ENCODE data around the gene RMDN3. TPM values are rescaled to one million over a fixed set of nuclear protein-coding genes. Genes with fewer than 3 reads are reported as not detected.
A peak's percentile ranks its signal among the peaks of the same experiment; 100 is the strongest.

RMDN3 gene
- total RNA-seq, 4 donors from 2014 or later, result 26.7 to 41.1 (median 39.1) TPM

DNA sequence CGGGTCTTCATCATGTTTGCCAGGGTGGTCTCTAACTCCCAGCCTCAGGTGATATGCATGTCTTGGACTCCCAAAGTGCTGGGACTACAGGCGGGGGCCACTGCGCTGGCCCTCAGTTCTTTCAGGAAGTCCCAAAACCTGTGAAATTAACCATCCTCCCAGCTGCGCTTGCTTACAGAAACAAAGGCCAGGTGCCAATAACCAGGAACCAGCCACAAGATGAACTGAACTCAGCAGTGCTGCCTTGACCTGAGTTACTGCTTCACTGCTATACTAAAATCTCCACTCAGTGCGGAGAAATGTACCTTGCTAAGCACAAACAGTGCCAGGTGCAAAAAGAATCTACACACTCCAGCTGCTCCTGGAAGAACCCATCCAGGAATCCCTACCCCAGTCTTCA is 4.9 kb upstream of the RMDN3 start:
- Histone ChIP-seq H3K4me3 (no peak overlapping the region), H3K9me3 (no peaks in the 10 kb centered on the region), H3K27me3 (no peaks in the 10 kb centered on the region), H3K27ac (no peak overlapping the region), H3K4me1 (peaks cover 0 to 27% (median 18%) of the 10 kb centered on the region in 4 donors), H3K36me3 (no peaks in the 10 kb centered on the region)
- whole genome bisulfite sequencing, 2 donors, result 87 to 93% methylated on average over 5 of the region's 5 CpGs
- no peak for DNase-seq (ENCODE audit: low spot score in 2 of 2)
- TF ChIP-seq, protein P1, sequence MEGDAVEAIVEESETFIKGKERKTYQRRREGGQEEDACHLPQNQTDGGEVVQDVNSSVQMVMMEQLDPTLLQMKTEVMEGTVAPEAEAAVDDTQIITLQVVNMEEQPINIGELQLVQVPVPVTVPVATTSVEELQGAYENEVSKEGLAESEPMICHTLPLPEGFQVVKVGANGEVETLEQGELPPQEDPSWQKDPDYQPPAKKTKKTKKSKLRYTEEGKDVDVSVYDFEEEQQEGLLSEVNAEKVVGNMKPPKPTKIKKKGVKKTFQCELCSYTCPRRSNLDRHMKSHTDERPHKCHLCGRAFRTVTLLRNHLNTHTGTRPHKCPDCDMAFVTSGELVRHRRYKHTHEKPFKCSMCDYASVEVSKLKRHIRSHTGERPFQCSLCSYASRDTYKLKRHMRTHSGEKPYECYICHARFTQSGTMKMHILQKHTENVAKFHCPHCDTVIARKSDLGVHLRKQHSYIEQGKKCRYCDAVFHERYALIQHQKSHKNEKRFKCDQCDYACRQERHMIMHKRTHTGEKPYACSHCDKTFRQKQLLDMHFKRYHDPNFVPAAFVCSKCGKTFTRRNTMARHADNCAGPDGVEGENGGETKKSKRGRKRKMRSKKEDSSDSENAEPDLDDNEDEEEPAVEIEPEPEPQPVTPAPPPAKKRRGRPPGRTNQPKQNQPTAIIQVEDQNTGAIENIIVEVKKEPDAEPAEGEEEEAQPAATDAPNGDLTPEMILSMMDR (IDR thresholded peaks at IDR 0.05), result no peak
- TF ChIP-seq EP300 (IDR thresholded peaks at IDR 0.05), result no peak
- TF ChIP-seq POLR2A (IDR thresholded peaks at IDR 0.05), result no peak

- H3K36me3 ChIP-seq, result peaks cover 0 to 10% (median 0%) of the 10 kb centered on the region in 3 donors
- no peak for TF ChIP-seq POLR2A (IDR thresholded peaks at IDR 0.05)
- TF ChIP-seq EP300 (IDR thresholded peaks at IDR 0.05), result no peak
- TF ChIP-seq, protein P1 (IDR thresholded peaks at IDR 0.05), result no peak
- no peak overlapping the region for H3K4me3 ChIP-seq
- H3K4me1 ChIP-seq, result peaks cover 0 to 26% (median 5%) of the 10 kb centered on the region in 4 donors
- H3K9me3 ChIP-seq, result no peaks in the 10 kb centered on the region
- no peak for DNase-seq (ENCODE audit: low spot score in 2 of 2)
- H3K27me3 ChIP-seq, result no peaks in the 10 kb centered on the region
- 44 to 60% methylated on average over 6 of the region's 6 CpGs for WGBS, 2 donors
- no peak overlapping the region for H3K27ac ChIP-seq
Observed at GRCh38 chr15:40756938-40757337, 1.9 kb upstream of the RMDN3 start.

- 75 to 76% methylated on average over 10 of the region's 10 CpGs for WGBS, 2 donors
- peaks cover 0 to 26% (median 5%) of the 10 kb centered on the region in 4 donors for H3K4me1 ChIP-seq
- no peaks in the 10 kb centered on the region for H3K9me3 ChIP-seq
- H3K27me3 ChIP-seq, result no peaks in the 10 kb centered on the region
- H3K4me3 ChIP-seq, result peak overlapping the region; percentile 65 to 96 (median 72)
- peak overlapping the region; percentile 72 to 92 (median 88) for H3K27ac ChIP-seq
- TF ChIP-seq, protein P1 (IDR thresholded peaks at IDR 0.05), result no peak
- TF ChIP-seq EP300 (IDR thresholded peaks at IDR 0.05) (no peak), POLR2A (IDR thresholded peaks at IDR 0.05) (no peak)
- no peak for DNase-seq (ENCODE audit: low spot score in 2 of 2)
- H3K36me3 ChIP-seq, result peaks cover 0 to 21% (median 1%) of the 10 kb centered on the region in 3 donors
Observed at GRCh38 chr15:40755812-40756208, 756 bp upstream of the RMDN3 start.

DNA sequence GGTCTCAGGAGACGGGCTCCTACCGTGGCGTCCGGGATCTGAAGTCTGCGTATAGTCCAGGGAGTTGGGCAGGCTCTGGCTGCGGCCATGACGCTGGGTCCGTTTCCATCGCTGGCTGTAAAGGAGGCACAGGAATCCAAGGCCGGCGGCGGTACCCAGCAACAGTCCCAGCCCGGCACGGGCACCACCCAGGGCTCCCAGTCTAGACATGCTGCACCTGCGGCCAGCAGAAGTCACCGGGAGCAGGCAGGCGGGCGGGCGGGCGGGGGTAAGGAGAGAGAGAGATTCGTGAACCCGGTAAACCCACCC is 526 bp downstream of the RMDN3 start:
- Histone ChIP-seq H3K4me3 (peak overlapping the region; percentile 65 to 96 (median 72)), H3K27ac (peak overlapping the region; percentile 72 to 92 (median 88)), H3K9me3 (no peaks in the 10 kb centered on the region), H3K27me3 (no peaks in the 10 kb centered on the region), H3K4me1 (peaks cover 0 to 26% (median 5%) of the 10 kb centered on the region in 4 donors), H3K36me3 (peaks cover 0 to 34% (median 6%) of the 10 kb centered on the region in 3 donors)
- WGBS, 2 donors, result 0% methylated on average over 6 to 15 of the region's 22 CpGs
- TF ChIP-seq EP300 (IDR thresholded peaks at IDR 0.05) (no peak), POLR2A (IDR thresholded peaks at IDR 0.05) (no peak)
- TF ChIP-seq, protein P1 (IDR thresholded peaks at IDR 0.05), result no peak
- no peak for DNase-seq (ENCODE audit: low spot score in 2 of 2)

DNA sequence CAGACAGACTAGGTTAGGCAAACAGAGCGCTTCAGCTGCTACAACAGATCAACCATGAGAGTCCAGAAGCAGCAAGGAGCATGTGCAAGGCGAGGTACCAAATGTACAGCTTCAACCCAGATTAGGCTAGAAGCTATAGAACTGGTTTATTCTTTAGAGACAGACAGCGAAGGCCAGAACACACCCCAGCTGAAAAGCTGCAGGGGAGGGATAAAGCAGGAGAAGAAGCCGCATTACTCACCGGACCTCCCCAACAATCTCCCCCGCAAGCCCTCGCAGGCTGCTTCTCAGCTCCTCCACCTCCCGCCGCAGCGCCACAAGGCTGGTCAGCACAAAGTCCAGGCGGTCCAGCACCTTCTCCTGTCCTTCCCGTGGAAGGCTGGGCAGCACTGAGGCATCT is 3.3 kb downstream of the RMDN3 start:
- H3K36me3 ChIP-seq, result peaks cover 0 to 62% (median 6%) of the 10 kb centered on the region in 3 donors
- WGBS, 2 donors, result 92 to 94% methylated on average over 12 of the region's 12 CpGs
- H3K4me3 ChIP-seq, result no peak overlapping the region

More for the DNA sequence above, 3.3 kb downstream of the RMDN3 start:
- H3K27ac ChIP-seq, result no peak overlapping the region
- peaks cover 0 to 31% (median 5%) of the 10 kb centered on the region in 4 donors for H3K4me1 ChIP-seq
- no peaks in the 10 kb centered on the region for H3K27me3 ChIP-seq
- TF ChIP-seq, protein P1 (IDR thresholded peaks at IDR 0.05), result no peak
- TF ChIP-seq EP300 (IDR thresholded peaks at IDR 0.05) (no peak), POLR2A (IDR thresholded peaks at IDR 0.05) (no peak)
- no peak for DNase-seq (ENCODE audit: low spot score in 2 of 2)
- no peaks in the 10 kb centered on the region for H3K9me3 ChIP-seq
